IMR-90 (cell line): ENCODE data around the gene C6orf89.

Source experiments
- BHLHE40 ChIP-seq: fragments of 150-350 bp; IDR thresholded peaks from 2 replicates; pipeline ENCODE4 v1.6.1; 2016; ENCODE audit warnings: mild to moderate bottlenecking, low read depth, low read length
- CTCF ChIP-seq: conservative IDR thresholded peaks from 2 replicates; pipeline ENCODE4 v1.5.1; 2012; ENCODE audit warnings: mild to moderate bottlenecking, low read depth, low read length, improper control_type of control experiment
- FOS ChIP-seq: fragments of 150-350 bp; IDR thresholded peaks from 2 replicates; pipeline ENCODE4 v1.6.1; 2016; ENCODE audit warnings: low read depth, low read length
- MXI1 ChIP-seq: IDR thresholded peaks from 2 replicates; pipeline ENCODE4 v1.6.1; 2012; ENCODE audit warnings: low read depth, mild to moderate bottlenecking, low read length, moderate library complexity, borderline replicate concordance
- NFE2L2 ChIP-seq: fragments of 150-350 bp; IDR thresholded peaks from 2 replicates; pipeline ENCODE4 v1.6.1; 2016; ENCODE audit warnings: low read depth, mild to moderate bottlenecking, low read length
- POLR2A ChIP-seq: IDR thresholded peaks from 2 replicates; pipeline ENCODE4 v1.6.1; 2012; ENCODE audit warnings: mild to moderate bottlenecking, low read depth, low read length
- RCOR1 ChIP-seq: IDR thresholded peaks from 2 replicates; pipeline ENCODE4 v1.6.1; 2012; ENCODE audit warnings: mild to moderate bottlenecking, low read length, improper control_type of control experiment; ENCODE audit not compliant: insufficient replicate concordance
- USF2 ChIP-seq: fragments of 150-350 bp; IDR thresholded peaks from 2 replicates; pipeline ENCODE4 v1.6.1; 2017; ENCODE audit warnings: mild to moderate bottlenecking, antibody characterized with exemption, low read length, low read depth

GRCh38 chr6:36925809-36926208 lies 40.1 kb downstream of the C6orf89 start:
- TF ChIP-seq FOS (no peak), CTCF (no peak), RCOR1 (no peak), POLR2A (no peak), USF2 (no peak), NFE2L2 (no peak), MXI1 (no peak), BHLHE40 (no peak)
